ENCODE results near the gene CRHR2. TPM values are rescaled to one million over a fixed set of nuclear protein-coding genes. Genes with fewer than 3 reads are reported as not detected.

CRHR2 gene
- total RNA-seq, 1 donor from 2014 or later, result not detected

DNA sequence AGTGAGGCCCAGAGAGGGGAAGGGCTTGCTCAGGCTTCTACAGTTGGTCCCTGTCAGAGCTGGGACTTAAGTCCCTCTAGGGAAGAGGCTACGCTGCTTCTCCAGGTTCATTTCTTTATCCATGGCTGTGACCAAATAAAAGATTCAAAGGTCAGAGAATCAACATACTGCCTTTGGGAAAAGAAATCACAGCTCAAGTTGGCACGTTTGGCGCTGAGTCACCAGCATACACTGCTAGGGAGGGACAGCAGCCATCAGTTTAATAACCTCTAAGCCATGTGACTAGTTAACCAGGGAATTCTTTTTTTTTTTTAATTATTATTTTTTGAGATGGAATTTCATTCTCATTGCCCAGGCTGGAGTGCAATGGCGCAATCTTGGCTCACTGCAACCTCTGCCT lies 28.4 kb upstream of the CRHR2 start:
- ATAC-seq (no peak), DNase-seq (no peak)
- no peaks in the 10 kb centered on the region for H3K9me3 ChIP-seq
- no peaks in the 10 kb centered on the region for H3K36me3 ChIP-seq
- no peak overlapping the region for H3K4me3 ChIP-seq
- H3K4me1 ChIP-seq, result peaks cover 4% of the 10 kb centered on the region
- intact Hi-C loops (cut with DNase I), result no loop called here
- H3K27me3 ChIP-seq (ENCODE audit: low read depth), result no peaks in the 10 kb centered on the region
- TF ChIP-seq, protein P1, sequence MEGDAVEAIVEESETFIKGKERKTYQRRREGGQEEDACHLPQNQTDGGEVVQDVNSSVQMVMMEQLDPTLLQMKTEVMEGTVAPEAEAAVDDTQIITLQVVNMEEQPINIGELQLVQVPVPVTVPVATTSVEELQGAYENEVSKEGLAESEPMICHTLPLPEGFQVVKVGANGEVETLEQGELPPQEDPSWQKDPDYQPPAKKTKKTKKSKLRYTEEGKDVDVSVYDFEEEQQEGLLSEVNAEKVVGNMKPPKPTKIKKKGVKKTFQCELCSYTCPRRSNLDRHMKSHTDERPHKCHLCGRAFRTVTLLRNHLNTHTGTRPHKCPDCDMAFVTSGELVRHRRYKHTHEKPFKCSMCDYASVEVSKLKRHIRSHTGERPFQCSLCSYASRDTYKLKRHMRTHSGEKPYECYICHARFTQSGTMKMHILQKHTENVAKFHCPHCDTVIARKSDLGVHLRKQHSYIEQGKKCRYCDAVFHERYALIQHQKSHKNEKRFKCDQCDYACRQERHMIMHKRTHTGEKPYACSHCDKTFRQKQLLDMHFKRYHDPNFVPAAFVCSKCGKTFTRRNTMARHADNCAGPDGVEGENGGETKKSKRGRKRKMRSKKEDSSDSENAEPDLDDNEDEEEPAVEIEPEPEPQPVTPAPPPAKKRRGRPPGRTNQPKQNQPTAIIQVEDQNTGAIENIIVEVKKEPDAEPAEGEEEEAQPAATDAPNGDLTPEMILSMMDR (IDR thresholded peaks at IDR 0.05), result no peak
- H3K27ac ChIP-seq, result no peak overlapping the region

GRCh38 chr7:30709549-30709948 lies 27.3 kb upstream of the CRHR2 start:
- intact Hi-C loops (cut with DNase I), result no loop called here
- H3K36me3 ChIP-seq, result no peaks in the 10 kb centered on the region
- ATAC-seq (no peak), DNase-seq (no peak)
- TF ChIP-seq, protein P1 (IDR thresholded peaks at IDR 0.05), result no peak
- H3K4me3 ChIP-seq, result no peak overlapping the region
- H3K9me3 ChIP-seq, result no peaks in the 10 kb centered on the region
- H3K4me1 ChIP-seq, result peaks cover 4% of the 10 kb centered on the region
- H3K27ac ChIP-seq, result no peak overlapping the region
- H3K27me3 ChIP-seq (ENCODE audit: low read depth), result no peaks in the 10 kb centered on the region

DNA sequence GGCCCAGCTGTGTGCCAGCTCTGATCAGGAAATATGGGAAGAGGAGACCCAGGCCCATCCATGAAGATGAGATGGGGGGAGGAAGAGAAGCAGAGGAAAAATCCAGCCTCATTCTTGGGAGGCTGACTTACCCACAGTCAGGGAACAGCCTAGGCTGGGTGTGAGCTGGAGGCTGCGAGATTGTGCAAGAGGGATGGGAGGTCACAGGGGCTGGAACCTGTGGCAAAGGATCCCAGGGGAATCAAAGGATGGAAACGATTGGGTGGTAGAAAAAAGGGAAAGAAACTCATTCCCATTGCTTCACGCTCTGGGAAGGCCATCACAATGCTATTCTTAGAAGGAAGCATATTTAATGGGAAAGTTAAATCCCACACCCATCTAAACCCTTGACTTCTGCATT lies 26.7 kb upstream of the CRHR2 start:
- no peak for DNase-seq
- Histone ChIP-seq H3K9me3 (no peaks in the 10 kb centered on the region), H3K27me3 (ENCODE audit: low read depth) (no peaks in the 10 kb centered on the region), H3K4me3 (no peak overlapping the region), H3K27ac (no peak overlapping the region), H3K4me1 (peaks cover 4% of the 10 kb centered on the region), H3K36me3 (no peaks in the 10 kb centered on the region)
- TF ChIP-seq, protein P1 (IDR thresholded peaks at IDR 0.05), result no peak
- ATAC-seq, result no peak
- intact Hi-C loops (cut with DNase I), result no loop called here

DNA sequence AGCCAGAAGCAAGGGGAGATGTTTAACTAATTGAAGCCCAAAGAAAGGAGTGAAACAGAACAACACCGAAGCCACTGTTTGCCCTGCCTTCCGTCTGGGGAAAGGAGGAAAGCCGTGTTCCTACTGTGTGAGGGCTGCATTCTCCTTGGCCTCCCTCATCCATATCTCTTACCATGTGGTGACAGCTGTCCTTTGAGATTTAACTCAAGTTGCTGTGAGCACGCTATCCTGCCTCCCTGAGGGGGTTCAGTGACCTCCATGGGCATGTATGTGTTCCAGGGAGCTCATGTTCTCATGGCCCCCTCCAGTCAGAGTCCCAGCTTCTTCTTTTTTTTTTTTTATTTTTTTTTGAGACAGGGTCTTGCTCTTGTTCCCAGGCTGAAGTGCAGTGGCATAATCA lies 26.2 kb upstream of the CRHR2 start:
- DNase-seq, result no peak
- Histone ChIP-seq H3K4me1 (peaks cover 4% of the 10 kb centered on the region), H3K9me3 (no peaks in the 10 kb centered on the region), H3K4me3 (no peak overlapping the region), H3K27me3 (ENCODE audit: low read depth) (no peaks in the 10 kb centered on the region), H3K36me3 (no peaks in the 10 kb centered on the region), H3K27ac (no peak overlapping the region)
- no peak for ATAC-seq
- TF ChIP-seq, protein P1 (IDR thresholded peaks at IDR 0.05), result no peak
- intact Hi-C loops (cut with DNase I), result no loop called here

DNA sequence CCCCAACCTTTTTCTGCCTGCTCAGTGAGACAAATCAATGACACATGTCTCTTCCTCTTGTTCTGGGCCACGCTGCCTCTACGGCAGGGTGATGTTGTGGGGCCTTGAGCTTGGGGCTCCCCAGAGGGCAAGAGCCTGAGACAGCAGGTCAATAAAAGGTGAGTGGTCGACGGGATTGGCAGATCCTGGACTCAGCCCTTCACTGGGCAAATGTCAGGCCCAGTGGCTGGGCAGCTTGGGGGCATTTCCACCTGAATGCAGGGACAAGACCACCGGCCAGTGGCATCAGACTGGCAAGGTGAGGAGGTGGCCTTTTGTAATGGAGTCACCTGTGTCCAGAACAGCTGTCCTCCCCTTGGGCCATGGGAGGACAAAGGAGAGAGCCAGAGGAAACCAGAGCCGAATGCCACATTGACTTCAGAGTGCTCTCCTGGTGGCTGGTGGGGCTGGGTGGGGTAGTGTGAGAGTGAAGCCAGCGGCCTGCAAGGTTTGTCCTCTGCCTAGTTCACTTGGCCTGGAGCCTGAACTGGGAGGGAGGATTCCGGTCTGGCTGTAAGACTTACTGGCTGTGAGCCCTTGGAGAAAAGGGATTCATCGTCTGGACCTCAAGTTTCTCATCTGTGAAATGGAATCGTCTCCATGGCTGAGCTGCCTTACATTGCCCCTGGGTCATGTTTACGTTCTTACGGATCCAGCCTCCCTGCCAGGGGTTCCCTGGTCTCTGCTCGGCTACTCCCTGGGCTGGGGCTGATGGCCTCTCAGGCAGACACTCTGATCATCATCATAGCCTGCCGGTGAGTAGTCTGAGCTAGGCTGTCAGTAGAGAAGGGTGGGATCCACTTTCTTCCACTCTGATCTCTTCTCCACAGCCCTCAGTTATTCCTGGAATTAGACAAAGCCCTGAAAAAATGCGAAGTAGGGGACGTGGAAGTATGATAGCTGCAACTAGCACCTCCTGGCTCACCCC lies 25.4 kb upstream of the CRHR2 start:
- H3K4me3 ChIP-seq, result no peak overlapping the region
- no peaks in the 10 kb centered on the region for H3K27me3 ChIP-seq (ENCODE audit: low read depth)
- DNase-seq (no peak), ATAC-seq (peak in 1 of 2 donors; percentile 23)
- peaks cover 4% of the 10 kb centered on the region for H3K4me1 ChIP-seq
- intact Hi-C loops (cut with DNase I), result no loop called here
- TF ChIP-seq, protein P1 (IDR thresholded peaks at IDR 0.05), result no peak
- no peaks in the 10 kb centered on the region for H3K36me3 ChIP-seq
- no peak overlapping the region for H3K27ac ChIP-seq
- H3K9me3 ChIP-seq, result no peaks in the 10 kb centered on the region
